Keratinocyte (primary cell): Measurements from ENCODE around the gene CCDC102A. TPM values are rescaled to one million over a fixed set of nuclear protein-coding genes. Genes with fewer than 3 reads are reported as not detected.

Source experiments
- DNase-seq: peaks from one replicate; pipeline ENCODE4 v3.0.0-alpha.2; 2011; ENCODE audit warnings: low read depth, missing footprints, low spot score
- FAIRE-seq: peaks from 2 replicates; lab custom pipeline; 2011; peaks lifted over from hg19 to GRCh38; lab: Jason Lieb, UNC
- H2AFZ ChIP-seq: 2 replicates; pipeline ENCODE4 v1.6.0; 2012; ENCODE audit warnings: low read length, control low read depth, inconsistent platforms; ENCODE audit not compliant: control insufficient read depth
- H3K27ac ChIP-seq: 2 replicates; pipeline ENCODE4 v1.5.1; 2011; ENCODE audit warnings: low read length; ENCODE audit not compliant: control insufficient read depth, insufficient read depth
- H3K27me3 ChIP-seq: 3 replicates; pipeline ENCODE4 v1.6.0; 2011; ENCODE audit warnings: low read length; ENCODE audit not compliant: control insufficient read depth, insufficient read depth; ENCODE audit errors: extremely low read depth
- H3K36me3 ChIP-seq, 2 experiments: 2 replicates in 1 of 2; 3 replicates in 1 of 2; pipeline ENCODE4 v1.5.1; 2011; ENCODE audit warnings: low read length in 2 of 2, mild to moderate bottlenecking in 1 of 2; ENCODE audit not compliant: control insufficient read depth in 2 of 2, insufficient read depth in 2 of 2; ENCODE audit errors: extremely low read depth in 1 of 2
- H3K4me1 ChIP-seq: 3 replicates; pipeline ENCODE4 v1.5.1; 2011; ENCODE audit warnings: low read length; ENCODE audit not compliant: control insufficient read depth, insufficient read depth; ENCODE audit errors: extremely low read depth
- H3K4me2 ChIP-seq: 3 replicates; pipeline ENCODE4 v1.6.0; 2011; ENCODE audit warnings: low read depth, low read length; ENCODE audit not compliant: control insufficient read depth, insufficient read depth; ENCODE audit errors: extremely low read depth
- H3K4me3 ChIP-seq, 3 experiments: fragments of 200-600 bp in 1 of 3; sonication (generic) in 1 of 3; 2 replicates in 2 of 3; 3 replicates in 1 of 3; pipeline ENCODE4 v1.5.1; 2011 to 2016; ENCODE audit warnings: low read length in 3 of 3, mild to moderate bottlenecking in 3 of 3, control low read depth in 2 of 3, inconsistent platforms in 1 of 3, low read depth in 1 of 3, mixed read lengths in 1 of 3, mixed run types in 1 of 3, moderate library complexity in 1 of 3; ENCODE audit not compliant: control insufficient read depth in 2 of 3, insufficient read depth in 2 of 3; ENCODE audit errors: extremely low read depth in 1 of 3
- H3K79me2 ChIP-seq: 2 replicates; pipeline ENCODE4 v1.6.0; 2012; ENCODE audit warnings: low read length; ENCODE audit not compliant: control insufficient read depth, insufficient read depth
- H3K9ac ChIP-seq: 3 replicates; pipeline ENCODE4 v1.6.0; 2011; ENCODE audit warnings: low read length; ENCODE audit not compliant: control insufficient read depth, insufficient read depth; ENCODE audit errors: extremely low read depth
- H3K9me1 ChIP-seq: 3 replicates; pipeline ENCODE4 v1.6.0; 2011; ENCODE audit warnings: low read length; ENCODE audit not compliant: control insufficient read depth, insufficient read depth; ENCODE audit errors: extremely low read depth
- H3K9me3 ChIP-seq: 2 replicates; pipeline ENCODE4 v1.5.1; 2012; ENCODE audit warnings: low read depth, low read length; ENCODE audit not compliant: control insufficient read depth
- H4K20me1 ChIP-seq: 3 replicates; pipeline ENCODE4 v1.6.0; 2011; ENCODE audit warnings: low read length; ENCODE audit not compliant: control insufficient read depth, insufficient read depth; ENCODE audit errors: extremely low read depth
- EZH2 ChIP-seq: IDR thresholded peaks from one replicate; pipeline ENCODE4 v1.6.1; 2012; ENCODE audit warnings: inconsistent platforms, mild to moderate bottlenecking, low read length, moderate library complexity
- dilution Hi-C: fragments of 300-500 bp; cut with MboI; formaldehyde crosslinking; loops from one replicate; pipeline ENCODE4 v1.7.0; 2020; ENCODE audit warnings: low sequenced_read_pairs; ENCODE audit not compliant: extremely low pct_ligation_motif_present
- polyA plus RNA-seq, 5 experiments: library from polyadenylated mRNA; depleted of rRNA in 3 of 5; stranded (reverse) in 3 of 5; stranded (forward) in 1 of 5; unstranded in 1 of 5; fragments of >200 nt; gene quantifications; 1 replicate in 1 of 5; 2 replicates in 3 of 5; 3 replicates in 1 of 5; pipeline versions ENCODE4 v1.2.1 to v1.2.3, GENCODE V29; 2011 to 2012; ENCODE audit warnings: missing spikeins in 2 of 5, low read depth in 1 of 5, low replicate concordance in 1 of 5
- TF ChIP-seq, protein P1 (sequence below), 3 experiments: IDR thresholded peaks in 1 of 3; conservative IDR thresholded peaks in 1 of 3; optimal IDR thresholded peaks in 1 of 3; 2 replicates in 2 of 3; 3 replicates in 1 of 3; pipeline versions ENCODE3 to v1.5.1; 2011; ENCODE audit warnings: low read length in 3 of 3, mild to moderate bottlenecking in 3 of 3, moderate library complexity in 2 of 3, control low read depth in 1 of 3, inconsistent platforms in 1 of 3; ENCODE audit not compliant: insufficient read depth in 2 of 3; ENCODE audit errors: extremely low read depth in 1 of 3

CCDC102A gene
- polyA plus RNA-seq, 1 donor (not counting 4 experiments of a cell fraction or from before 2014, with no cell fraction given): 2.2 TPM

GRCh38 chr16:57518922-57519321 lies 17.4 kb downstream of the CCDC102A start:
- dilution Hi-C loops: no loop called here
- no peak overlapping the region for H3K4me3 ChIP-seq
- H4K20me1 ChIP-seq: no peaks in the 10 kb centered on the region
- DNase-seq: no peak
- FAIRE-seq: no peak
- no peak overlapping the region for H3K27ac ChIP-seq
- TF ChIP-seq EZH2: no peak
- TF ChIP-seq, protein P1, sequence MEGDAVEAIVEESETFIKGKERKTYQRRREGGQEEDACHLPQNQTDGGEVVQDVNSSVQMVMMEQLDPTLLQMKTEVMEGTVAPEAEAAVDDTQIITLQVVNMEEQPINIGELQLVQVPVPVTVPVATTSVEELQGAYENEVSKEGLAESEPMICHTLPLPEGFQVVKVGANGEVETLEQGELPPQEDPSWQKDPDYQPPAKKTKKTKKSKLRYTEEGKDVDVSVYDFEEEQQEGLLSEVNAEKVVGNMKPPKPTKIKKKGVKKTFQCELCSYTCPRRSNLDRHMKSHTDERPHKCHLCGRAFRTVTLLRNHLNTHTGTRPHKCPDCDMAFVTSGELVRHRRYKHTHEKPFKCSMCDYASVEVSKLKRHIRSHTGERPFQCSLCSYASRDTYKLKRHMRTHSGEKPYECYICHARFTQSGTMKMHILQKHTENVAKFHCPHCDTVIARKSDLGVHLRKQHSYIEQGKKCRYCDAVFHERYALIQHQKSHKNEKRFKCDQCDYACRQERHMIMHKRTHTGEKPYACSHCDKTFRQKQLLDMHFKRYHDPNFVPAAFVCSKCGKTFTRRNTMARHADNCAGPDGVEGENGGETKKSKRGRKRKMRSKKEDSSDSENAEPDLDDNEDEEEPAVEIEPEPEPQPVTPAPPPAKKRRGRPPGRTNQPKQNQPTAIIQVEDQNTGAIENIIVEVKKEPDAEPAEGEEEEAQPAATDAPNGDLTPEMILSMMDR (optimal IDR thresholded peaks at IDR 0.05 in 1 of 3, IDR thresholded peaks at IDR 0.05 in 1 of 3, conservative IDR thresholded peaks at IDR 0.05 in 1 of 3; ENCODE audit: extremely low read depth in 1 of 3, insufficient read depth in 2 of 3, low read length in 3 of 3): no peak
- H3K9me1 ChIP-seq: no peaks in the 10 kb centered on the region
- no peaks in the 10 kb centered on the region for H3K4me1 ChIP-seq
- H3K36me3 ChIP-seq: peaks cover 0 to 2% of the 10 kb centered on the region in 2 experiments
- H2AFZ ChIP-seq: no peak overlapping the region
- no peaks in the 10 kb centered on the region for H3K9me3 ChIP-seq
- H3K79me2 ChIP-seq: no peaks in the 10 kb centered on the region
- no peaks in the 10 kb centered on the region for H3K27me3 ChIP-seq
- no peak overlapping the region for H3K9ac ChIP-seq
- H3K4me2 ChIP-seq: no peak overlapping the region

DNA sequence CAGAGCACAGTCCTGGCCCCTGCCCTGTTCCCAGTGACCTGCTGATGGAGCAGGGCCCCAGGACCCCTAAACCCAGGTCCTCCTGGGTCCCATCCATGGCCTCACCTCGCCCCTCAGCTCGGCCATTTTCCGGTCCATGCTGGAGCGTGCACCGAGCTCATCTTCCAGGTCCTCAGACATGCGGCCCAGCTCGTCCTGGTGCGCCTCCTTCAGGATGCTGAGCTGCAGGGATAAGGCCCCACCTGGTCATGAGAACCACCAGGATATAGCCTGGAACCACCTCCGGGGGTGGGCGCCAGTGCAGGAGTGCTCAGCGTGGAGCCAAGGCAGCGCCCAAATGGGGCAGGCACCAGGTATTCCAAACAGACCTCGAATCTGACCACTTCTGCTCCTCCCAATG lies 17.9 kb downstream of the CCDC102A start:
- Histone ChIP-seq H4K20me1 (no peaks in the 10 kb centered on the region), H3K27me3 (no peaks in the 10 kb centered on the region), H3K9me3 (no peaks in the 10 kb centered on the region), H3K79me2 (no peaks in the 10 kb centered on the region), H3K9ac (no peak overlapping the region), H3K9me1 (no peaks in the 10 kb centered on the region), H2AFZ (no peak overlapping the region), H3K4me3 (no peak overlapping the region), H3K4me2 (no peak overlapping the region), H3K27ac (no peak overlapping the region), H3K36me3 (peaks cover 0 to 2% of the 10 kb centered on the region in 2 experiments), H3K4me1 (no peaks in the 10 kb centered on the region)
- no peak for DNase-seq
- TF ChIP-seq EZH2: no peak
- TF ChIP-seq, protein P1 (optimal IDR thresholded peaks at IDR 0.05 in 1 of 3, IDR thresholded peaks at IDR 0.05 in 1 of 3, conservative IDR thresholded peaks at IDR 0.05 in 1 of 3; ENCODE audit: extremely low read depth in 1 of 3, insufficient read depth in 2 of 3, low read length in 3 of 3): no peak
- no peak for FAIRE-seq
- dilution Hi-C loops: no loop called here
